CD14-positive monocyte (primary cell): Measurements from ENCODE around the gene PTCD2. TPM values are rescaled to one million over a fixed set of nuclear protein-coding genes. Genes with fewer than 3 reads are reported as not detected.
A peak's percentile ranks its signal among the peaks of the same experiment; 100 is the strongest.

Source experiments
- DNase-seq, 3 donors: peaks; one replicate each; pipeline ENCODE4 v3.0.0-alpha.2; 2011 to 2022
- H2AFZ ChIP-seq: 2 replicates; pipeline ENCODE4 v1.6.0; 2012; ENCODE audit warnings: mild to moderate bottlenecking, low read depth, low read length, inconsistent platforms; ENCODE audit not compliant: insufficient read depth, poor library complexity, severe bottlenecking
- H3K27ac ChIP-seq, 2 donors: 1 replicate in 1 of 2; 2 replicates in 1 of 2; pipeline ENCODE4 v1.5.1; 2012 to 2013; ENCODE audit warnings: low read length in 2 of 2, control low read depth in 1 of 2, inconsistent platforms in 1 of 2, low read depth in 1 of 2, mild to moderate bottlenecking in 1 of 2
- H3K27me3 ChIP-seq, 2 donors: one replicate each; pipeline versions ENCODE4 v1.6.0 to v1.6.1; 2011 to 2013; ENCODE audit warnings: low read length in 2 of 2; ENCODE audit not compliant: control insufficient read depth in 2 of 2, insufficient read depth in 2 of 2
- H3K36me3 ChIP-seq, 2 donors: replicated peaks in 1 of 2; 1 replicate in 1 of 2; 2 replicates in 1 of 2; pipeline versions ENCODE4 v1.5.1 to v1.6.1; 2012 to 2013; ENCODE audit warnings: low read length in 2 of 2, control low read depth in 1 of 2, inconsistent platforms in 1 of 2, mild to moderate bottlenecking in 1 of 2; ENCODE audit not compliant: insufficient read depth in 2 of 2, control insufficient read depth in 1 of 2
- H3K4me1 ChIP-seq, 2 donors: 1 replicate in 1 of 2; 2 replicates in 1 of 2; pipeline versions ENCODE4 v1.5.1 to v1.6.1; 2012 to 2013; ENCODE audit warnings: low read length in 2 of 2, control low read depth in 1 of 2, inconsistent platforms in 1 of 2, mild to moderate bottlenecking in 1 of 2, moderate library complexity in 1 of 2; ENCODE audit not compliant: insufficient read depth in 2 of 2, control insufficient read depth in 1 of 2
- H3K4me2 ChIP-seq: replicated peaks from 2 replicates; pipeline ENCODE3; 2012; ENCODE audit warnings: low read length, moderate library complexity, mild to moderate bottlenecking; ENCODE audit not compliant: poor library complexity, severe bottlenecking; ENCODE audit errors: extremely low read depth
- H3K4me3 ChIP-seq, 3 experiments: fragments of 200-600 bp in 1 of 3; sonication (generic) in 1 of 3; replicated peaks in 1 of 3; 1 replicate in 2 of 3; 2 replicates in 1 of 3; pipeline ENCODE4 v1.5.1; 2011 to 2013; ENCODE audit warnings: low read length in 3 of 3, mild to moderate bottlenecking in 3 of 3, control low read depth in 2 of 3, low read depth in 2 of 3, inconsistent platforms in 1 of 3, moderate library complexity in 1 of 3
- H3K79me2 ChIP-seq: 2 replicates; pipeline ENCODE4 v1.6.0; 2012; ENCODE audit warnings: mild to moderate bottlenecking, control low read depth, inconsistent platforms, low read length, moderate library complexity; ENCODE audit not compliant: insufficient read depth
- H3K9ac ChIP-seq: 2 replicates; pipeline ENCODE4 v1.6.0; 2017; ENCODE audit warnings: low read length, mild to moderate bottlenecking; ENCODE audit not compliant: insufficient read depth, poor library complexity, severe bottlenecking
- H3K9me3 ChIP-seq, 2 donors: replicated peaks in 1 of 2; 1 replicate in 1 of 2; 2 replicates in 1 of 2; pipeline versions ENCODE4 v1.5.1 to v1.6.1; 2012 to 2013; ENCODE audit warnings: low read length in 2 of 2, control low read depth in 1 of 2; ENCODE audit not compliant: control insufficient read depth in 1 of 2, insufficient read depth in 1 of 2
- H4K20me1 ChIP-seq: 2 replicates; pipeline ENCODE4 v1.6.0; 2012; ENCODE audit warnings: mild to moderate bottlenecking, low read length, control low read depth, moderate library complexity; ENCODE audit not compliant: insufficient read depth
- H3K27ac Mint-ChIP-seq, 7 donors: one replicate each; pipeline ENCODE4 v1.8.0; 2020; ENCODE audit warnings: mild to moderate bottlenecking in 7 of 7, mixed read lengths in 7 of 7, moderate library complexity in 6 of 7, inconsistent platforms in 2 of 7
- H3K27me3 Mint-ChIP-seq, 3 donors: one replicate each; pipeline ENCODE4 v1.8.0; 2021 to 2022; ENCODE audit warnings: low read depth in 3 of 3, mild to moderate bottlenecking in 3 of 3, mixed read lengths in 3 of 3, moderate library complexity in 3 of 3, inconsistent platforms in 1 of 3
- H3K36me3 Mint-ChIP-seq, 2 donors: one replicate each; pipeline ENCODE4 v1.8.0; 2020; ENCODE audit warnings: mixed read lengths in 2 of 2, inconsistent platforms in 1 of 2, mild to moderate bottlenecking in 1 of 2
- H3K4me1 Mint-ChIP-seq: one replicate; pipeline ENCODE4 v1.8.0; 2020; ENCODE audit warnings: mild to moderate bottlenecking, mixed read lengths
- H3K4me3 Mint-ChIP-seq, 2 donors: one replicate each; pipeline ENCODE4 v1.8.0; 2020; ENCODE audit warnings: mild to moderate bottlenecking in 2 of 2, mixed read lengths in 2 of 2, moderate library complexity in 1 of 2
- H3K9me3 Mint-ChIP-seq, 7 donors: one replicate each; pipeline ENCODE4 v1.8.0; 2020 to 2022; ENCODE audit warnings: mixed read lengths in 7 of 7, mild to moderate bottlenecking in 6 of 7, moderate library complexity in 6 of 7, inconsistent platforms in 2 of 7
- CTCF ChIP-seq: fragments of 200-600 bp; IDR thresholded peaks from one replicate; pipeline ENCODE4 v1.8.0; 2022; ENCODE audit warnings: antibody characterized with exemption, mild to moderate bottlenecking
- WGBS: methylation state at CpG from one replicate; pipeline ENCODE4 v1.1.5; 2013; ENCODE audit warnings: missing lambda C conversion rate; ENCODE audit not compliant: insufficient coverage; 5-methylcytosine and 5-hydroxymethylcytosine counted together
- intact Hi-C, 2 donors: fragments of 100-400 bp; cut with micrococcal nuclease; formaldehyde crosslinking; loops; one replicate each; pipeline versions ENCODE4 v1.15.0 to v1.15.1; 2023
- polyA plus RNA-seq, 3 donors: library from polyadenylated mRNA; depleted of rRNA in 1 of 3; unstranded in 2 of 3; stranded (reverse) in 1 of 3; fragments of 300-500 nt in 2 of 3; fragments of >200 nt in 1 of 3; fragmentation: Illumina TruSeq in 2 of 3; gene quantifications; 1 replicate in 2 of 3; 2 replicates in 1 of 3; pipeline ENCODE4 v1.2.3, GENCODE V29; 2012 to 2021

The PTCD2 gene
- polyA plus RNA-seq, 3 donors = 1.6 to 2.2 (median 1.8) TPM

- peak in 1 of 3 donors; percentile 18 for DNase-seq
- peak overlapping the region in 1 of 7 donors; percentile 33 for H3K27ac Mint-ChIP-seq
- H3K36me3 Mint-ChIP-seq = peaks cover 24 to 27% of the 10 kb centered on the region in 2 donors
- peaks cover 2 to 22% of the 10 kb centered on the region in 2 donors for H3K36me3 ChIP-seq
- peaks cover 0 to 2% (median 1%) of the 10 kb centered on the region in 3 donors for H3K27me3 Mint-ChIP-seq
- no peak overlapping the region for H3K4me3 Mint-ChIP-seq
- no peak overlapping the region for H2AFZ ChIP-seq
- H3K9me3 Mint-ChIP-seq = peaks cover 0 to 9% (median 5%) of the 10 kb centered on the region in 7 donors
- WGBS = no CpG with 5 or more reads among the region's 5 CpGs
- no peaks in the 10 kb centered on the region for H3K27me3 ChIP-seq
- H3K9me3 ChIP-seq = peaks cover 0 to 2% of the 10 kb centered on the region in 2 donors
- no peak overlapping the region for H3K4me3 ChIP-seq
- intact Hi-C loops = no loop called here
- no peaks in the 10 kb centered on the region for H4K20me1 ChIP-seq
- TF ChIP-seq CTCF = no peak
- H3K27ac ChIP-seq = no peak overlapping the region
- peaks cover 26% of the 10 kb centered on the region for H3K4me1 Mint-ChIP-seq
- H3K4me1 ChIP-seq = peaks cover 19 to 25% of the 10 kb centered on the region in 2 donors
- no peak overlapping the region for H3K9ac ChIP-seq
- no peak overlapping the region for H3K4me2 ChIP-seq
- H3K79me2 ChIP-seq = no peaks in the 10 kb centered on the region
These were observed 35.6 kb downstream of the PTCD2 start for GRCh38 chr5:72355706-72356299.

GRCh38 chr5:72356361-72356760 lies 36.2 kb downstream of the PTCD2 start:
- H3K36me3 ChIP-seq = peaks cover 2 to 28% of the 10 kb centered on the region in 2 donors
- Mint-ChIP-seq H3K4me1 (peaks cover 22% of the 10 kb centered on the region), H3K4me3 (no peak overlapping the region), H3K36me3 (peaks cover 25 to 33% of the 10 kb centered on the region in 2 donors), H3K27ac (no peak overlapping the region), H3K9me3 (peaks cover 1 to 5% (median 3%) of the 10 kb centered on the region in 7 donors), H3K27me3 (peaks cover 0 to 1% (median 1%) of the 10 kb centered on the region in 3 donors)
- no peaks in the 10 kb centered on the region for H3K27me3 ChIP-seq
- no peak for DNase-seq
- peaks cover 0 to 2% of the 10 kb centered on the region in 2 donors for H3K9me3 ChIP-seq
- H3K27ac ChIP-seq = no peak overlapping the region
- no CpG with 5 or more reads among the region's 1 CpG for WGBS
- no peak overlapping the region for H2AFZ ChIP-seq
- no peak overlapping the region for H3K9ac ChIP-seq
- H3K4me3 ChIP-seq = no peak overlapping the region
- TF ChIP-seq CTCF = no peak
- intact Hi-C loops = no loop called here
- no peaks in the 10 kb centered on the region for H3K79me2 ChIP-seq
- no peak overlapping the region for H3K4me2 ChIP-seq
- peaks cover 18 to 20% of the 10 kb centered on the region in 2 donors for H3K4me1 ChIP-seq
- H4K20me1 ChIP-seq = no peaks in the 10 kb centered on the region
